ENCODE results near the gene DNAJC4.

Gene DNAJC4

GRCh38 chr11:64183890-64184289, 46.5 kb upstream of the DNAJC4 start:
- Histone ChIP-seq H3K4me3 (ENCODE audit: low read length) (no peak overlapping the region), H3K9me2 (replicated peaks; ENCODE audit: insufficient read depth, low read length) (no peaks in the 10 kb centered on the region), H3K4me2 (ENCODE audit: low read depth, low read length) (peak overlapping the region; percentile 75; the same call in 1 of the 2 replicates), H3K79me2 (ENCODE audit: low read length) (peaks cover 25% of the 10 kb centered on the region), H2AFZ (ENCODE audit: low read length) (no peak overlapping the region), H4K20me1 (ENCODE audit: insufficient read depth, low read length) (no peaks in the 10 kb centered on the region; the same call in 1 of the 2 replicates), H3K9ac (ENCODE audit: low read length) (no peak overlapping the region), H3K9me3 (replicated peaks; ENCODE audit: insufficient read depth, low read length) (no peaks in the 10 kb centered on the region), H3F3A (ENCODE audit: insufficient read depth, low read length) (peaks cover 29% of the 10 kb centered on the region), H3K27me3 (replicated peaks; ENCODE audit: insufficient read depth, low read length) (no peaks in the 10 kb centered on the region), H3K36me3 (replicated peaks; ENCODE audit: insufficient read depth, low read length) (no peaks in the 10 kb centered on the region), H3K4me1 (ENCODE audit: low read length) (peaks cover 17% of the 10 kb centered on the region), H3K27ac (ENCODE audit: low read length) (no peak overlapping the region)
- DNase-seq: no peak
- TF ChIP-seq CTCF (IDR thresholded peaks at IDR 0.05; ENCODE audit: low read length): no peak
- no peak for TF ChIP-seq EZH2phosphoT487 (IDR thresholded peaks at IDR 0.05; ENCODE audit: low read length)
- no peak for TF ChIP-seq EZH2 (optimal IDR thresholded peaks at IDR 0.05; ENCODE audit: low read depth, low read length)

DNA sequence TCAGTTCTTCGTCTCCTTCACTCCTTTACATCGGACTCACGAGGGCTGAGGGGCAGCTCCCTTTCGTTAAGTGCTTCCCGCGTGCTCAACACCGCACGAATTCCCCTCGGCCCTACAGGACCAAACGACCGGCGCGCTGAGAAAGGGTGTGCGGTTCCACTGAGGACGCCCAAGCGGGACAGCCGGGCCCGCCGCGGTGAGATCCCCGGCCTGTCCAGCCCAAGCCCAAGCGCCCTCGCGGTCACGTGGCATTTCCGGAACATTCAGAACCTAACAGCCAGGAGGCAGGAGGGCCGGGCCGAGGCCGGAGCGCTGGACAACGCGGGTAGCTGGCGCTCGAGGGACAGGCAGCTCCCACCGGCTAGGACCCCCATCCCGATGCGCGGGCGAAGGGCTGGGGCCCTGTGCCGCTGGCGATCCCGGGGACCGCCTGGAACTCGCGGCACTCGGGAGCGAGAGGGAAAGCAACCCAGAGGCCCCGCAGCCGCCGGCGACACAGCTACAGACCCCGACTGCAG, 45.1 kb upstream of the DNAJC4 start:
- peaks cover 22% of the 10 kb centered on the region for H3K4me1 ChIP-seq (ENCODE audit: low read length)

GRCh38 chr11:64185693-64186491, 44.5 kb upstream of the DNAJC4 start, which contains the start of gene STIP1:
Gene STIP1, plus strand, starts transcription at chr11:64186171. Its CDS starts 91 bp downstream, at chr11:64186262.
- peak within 1 kb of the TSS; percentile 71 for H3K9ac ChIP-seq (ENCODE audit: low read length)
- H3K27ac ChIP-seq (ENCODE audit: low read length): peak within 1 kb of the TSS; percentile 73
- no peaks in the 10 kb centered on the region for H3K9me2 ChIP-seq (replicated peaks; ENCODE audit: insufficient read depth, low read length)
- peaks cover 28% of the 10 kb centered on the region for H3K4me1 ChIP-seq (ENCODE audit: low read length)
- H3K9me3 ChIP-seq (replicated peaks; ENCODE audit: insufficient read depth, low read length): no peaks in the 10 kb centered on the region
- no peaks in the 10 kb centered on the region for H3K27me3 ChIP-seq (replicated peaks; ENCODE audit: insufficient read depth, low read length)
- H3K79me2 ChIP-seq (ENCODE audit: low read length): peaks cover 21% of the 10 kb centered on the region
- H3K4me3 ChIP-seq (ENCODE audit: low read length): peak within 1 kb of the TSS; percentile 79
- peak; percentile 38 for TF ChIP-seq CTCF (IDR thresholded peaks at IDR 0.05; ENCODE audit: low read length)
- TF ChIP-seq EZH2 (optimal IDR thresholded peaks at IDR 0.05; ENCODE audit: low read depth, low read length): no peak
- H3F3A ChIP-seq (ENCODE audit: insufficient read depth, low read length): peaks cover 44% of the 10 kb centered on the region
- peak within 1 kb of the TSS; percentile 63 for H2AFZ ChIP-seq (ENCODE audit: low read length)
- DNase-seq: peak; percentile 100
- H4K20me1 ChIP-seq (ENCODE audit: insufficient read depth, low read length): no peaks in the 10 kb centered on the region; the same call in 1 of the 2 replicates
- peak within 1 kb of the TSS; percentile 75 for H3K4me2 ChIP-seq (ENCODE audit: low read depth, low read length)
- H3K36me3 ChIP-seq (replicated peaks; ENCODE audit: insufficient read depth, low read length): no peaks in the 10 kb centered on the region

More for the DNA sequence above, 45.1 kb upstream of the DNAJC4 start:
- Histone ChIP-seq H3K9ac (ENCODE audit: low read length) (peak overlapping the region; percentile 71), H3F3A (ENCODE audit: insufficient read depth, low read length) (peaks cover 38% of the 10 kb centered on the region), H3K79me2 (ENCODE audit: low read length) (peaks cover 25% of the 10 kb centered on the region), H2AFZ (ENCODE audit: low read length) (peak overlapping the region; percentile 63), H3K9me2 (replicated peaks; ENCODE audit: insufficient read depth, low read length) (no peaks in the 10 kb centered on the region), H3K27ac (ENCODE audit: low read length) (peak overlapping the region; percentile 73), H3K4me3 (ENCODE audit: low read length) (peak overlapping the region; percentile 79), H3K9me3 (replicated peaks; ENCODE audit: insufficient read depth, low read length) (no peaks in the 10 kb centered on the region), H4K20me1 (ENCODE audit: insufficient read depth, low read length) (no peaks in the 10 kb centered on the region; the same call in 1 of the 2 replicates), H3K4me2 (ENCODE audit: low read depth, low read length) (peak overlapping the region; percentile 75), H3K27me3 (replicated peaks; ENCODE audit: insufficient read depth, low read length) (no peaks in the 10 kb centered on the region), H3K36me3 (replicated peaks; ENCODE audit: insufficient read depth, low read length) (no peaks in the 10 kb centered on the region)
- TF ChIP-seq CTCF (IDR thresholded peaks at IDR 0.05; ENCODE audit: low read length) (0 out of 2 replicates have a peak, but pooled peaks have one; percentile 11), EZH2phosphoT487 (IDR thresholded peaks at IDR 0.05; ENCODE audit: low read length) (no peak), EZH2 (optimal IDR thresholded peaks at IDR 0.05; ENCODE audit: low read depth, low read length) (no peak)
- DNase-seq: peak; percentile 75
